GM12878 (cell line): ENCODE measurements around the gene IMPG2. TPM values are rescaled to one million over a fixed set of nuclear protein-coding genes. Genes with fewer than 3 reads are reported as not detected.

Source experiments
- ATAC-seq: fragments of 200-7000 bp; cut with Tn5 transposase; 3 replicates; pipeline ENCODE4 v1.9.1; 2020; ENCODE audit warnings: mild to moderate bottlenecking, moderate library complexity
- BruUV-seq: library from RNA; stranded (reverse); fragments of 400-500 nt; replicated peaks from 2 replicates; lab custom pipeline; 2021; lab: Mats Ljungman, UMichigan
- CTCF ChIA-PET: fragments of 300-600 bp; sonication (Branson Sonifier 250); formaldehyde crosslinking; extraction: SDS; loops from one replicate; lab custom pipeline; 2021; ENCODE audit warnings: inconsistent platforms; lab: Yijun Ruan, JAX
- POLR2A ChIA-PET: fragments of 350-600 bp; formaldehyde crosslinking; extraction: SDS; loops from one replicate; lab custom pipeline; 2021; ENCODE audit warnings: inconsistent platforms; lab: Charles Lee
- RAD21 ChIA-PET: fragments of 300-600 bp; sonication (Branson Sonifier 250); formaldehyde crosslinking; loops from one replicate; lab custom pipeline; 2023; ENCODE audit warnings: antibody characterized with exemption; ENCODE audit not compliant: unreplicated experiment; lab: Charles Lee
- SMC1A ChIA-PET: fragments of 300-600 bp; sonication (Branson Sonifier 250); formaldehyde crosslinking; loops from one replicate; lab custom pipeline; 2023; ENCODE audit not compliant: unreplicated experiment, uncharacterized antibody; lab: Charles Lee
- DNase-seq: peaks from one replicate; pipeline ENCODE4 v3.0.0-alpha.2; 2011; ENCODE audit warnings: low read depth, low spot score
- FAIRE-seq: peaks from 3 replicates; lab custom pipeline; 2011; peaks lifted over from hg19 to GRCh38; lab: Jason Lieb, UNC
- H2AFZ ChIP-seq: 2 replicates; pipeline ENCODE4 v1.6.0; 2011; ENCODE audit warnings: low read depth, low read length, control low read depth; ENCODE audit not compliant: control insufficient read depth
- H3K27ac ChIP-seq: 2 replicates; pipeline ENCODE4 v1.5.1; 2011; ENCODE audit warnings: control low read depth; ENCODE audit not compliant: control insufficient read depth, insufficient read depth
- H3K27me3 ChIP-seq, 2 experiments: replicated peaks in 1 of 2; 2 replicates each; pipeline versions ENCODE4 v1.6.0 to v1.6.1; 2011; ENCODE audit warnings: low read length in 1 of 2; ENCODE audit not compliant: control insufficient read depth in 2 of 2, insufficient read depth in 2 of 2
- H3K36me3 ChIP-seq, 2 experiments: 2 replicates each; pipeline ENCODE4 v1.5.1; 2011; ENCODE audit warnings: low read length in 1 of 2; ENCODE audit not compliant: control insufficient read depth in 2 of 2, insufficient read depth in 2 of 2
- H3K4me1 ChIP-seq: 2 replicates; pipeline ENCODE4 v1.6.1; 2011; ENCODE audit warnings: mild to moderate bottlenecking, low read length, moderate library complexity, mixed read lengths; ENCODE audit not compliant: control insufficient read depth, insufficient read depth
- H3K4me2 ChIP-seq: 2 replicates; pipeline ENCODE4 v1.6.0; 2011; ENCODE audit warnings: control low read depth; ENCODE audit not compliant: control insufficient read depth, insufficient read depth
- H3K4me3 ChIP-seq: fragments of 200-600 bp; sonication (generic); 2 replicates; pipeline ENCODE4 v1.5.1; 2016
- H3K79me2 ChIP-seq: 2 replicates; pipeline ENCODE4 v1.6.0; 2011; ENCODE audit warnings: low read length; ENCODE audit not compliant: control insufficient read depth, insufficient read depth
- H3K9ac ChIP-seq: 2 replicates; pipeline ENCODE4 v1.8.0; 2011; ENCODE audit warnings: low read length, control low read depth, mixed read lengths; ENCODE audit not compliant: control insufficient read depth, insufficient read depth
- H3K9me3 ChIP-seq: replicated peaks from 3 replicates; pipeline ENCODE4 v1.5.1; 2011; ENCODE audit warnings: mild to moderate bottlenecking, low read length; ENCODE audit not compliant: control insufficient read depth, insufficient read depth
- H4K20me1 ChIP-seq: 2 replicates; pipeline ENCODE4 v1.6.0; 2011; ENCODE audit not compliant: control insufficient read depth, insufficient read depth
- ATF3 ChIP-seq: IDR thresholded peaks from 2 replicates; pipeline ENCODE4 v1.6.1; 2011; ENCODE audit warnings: low read depth, mild to moderate bottlenecking, low read length, moderate library complexity, borderline replicate concordance; ENCODE audit errors: extremely low read depth
- BACH1 ChIP-seq: fragments of 450-650 bp; IDR thresholded peaks from 2 replicates; pipeline ENCODE4 v1.6.1; 2017; ENCODE audit warnings: mild to moderate bottlenecking, borderline replicate concordance
- CUX1 ChIP-seq: IDR thresholded peaks from 2 replicates; pipeline ENCODE4 v1.6.1; 2012; ENCODE audit warnings: improper control_type of control experiment, low read depth, low read length; ENCODE audit not compliant: insufficient replicate concordance
- E2F4 ChIP-seq: IDR thresholded peaks from 2 replicates; pipeline ENCODE4 v1.6.1; 2012; ENCODE audit warnings: low read depth, low read length, improper control_type of control experiment
- JUNB ChIP-seq: IDR thresholded peaks from 2 replicates; pipeline ENCODE4 v1.6.1; 2016; ENCODE audit warnings: antibody characterized with exemption, mild to moderate bottlenecking
- LARP7 ChIP-seq: fragments of 450-650 bp; IDR thresholded peaks from 2 replicates; pipeline ENCODE4 v1.6.1; 2017; ENCODE audit warnings: mild to moderate bottlenecking
- MTA2 ChIP-seq: fragments of 450-650 bp; IDR thresholded peaks from 2 replicates; pipeline ENCODE4 v1.6.1; 2016; ENCODE audit warnings: low read depth, mild to moderate bottlenecking, moderate library complexity
- NBN ChIP-seq: fragments of 450-650 bp; IDR thresholded peaks from 2 replicates; pipeline ENCODE4 v1.6.1; 2016
- NFYA ChIP-seq: IDR thresholded peaks from 2 replicates; pipeline ENCODE4 v1.6.1; 2011; ENCODE audit warnings: low read depth, mild to moderate bottlenecking, low read length, improper control_type of control experiment, borderline replicate concordance
- NRF1 ChIP-seq: conservative IDR thresholded peaks from 2 replicates; pipeline ENCODE4 v1.6.1; 2011; ENCODE audit warnings: mild to moderate bottlenecking, low read depth, low read length, improper control_type of control experiment
- RELB ChIP-seq: fragments of 450-650 bp; IDR thresholded peaks from 2 replicates; pipeline ENCODE4 v1.6.1; 2017; ENCODE audit warnings: low read depth, mild to moderate bottlenecking, moderate library complexity
- SIX5 ChIP-seq: IDR thresholded peaks from 2 replicates; pipeline ENCODE4 v1.6.1; 2011; ENCODE audit warnings: mild to moderate bottlenecking, low read depth, low read length, moderate library complexity; ENCODE audit not compliant: severe bottlenecking
- SMC3 ChIP-seq: IDR thresholded peaks from 2 replicates; pipeline ENCODE4 v1.6.1; 2011; ENCODE audit warnings: low read length, improper control_type of control experiment, borderline replicate concordance
- SP1 ChIP-seq: IDR thresholded peaks from one replicate; pipeline ENCODE4 v1.6.1; 2011; ENCODE audit warnings: low read depth, low read length
- STAT1 ChIP-seq: fragments of 450-650 bp; conservative IDR thresholded peaks from 2 replicates; pipeline ENCODE4 v1.6.1; 2014; ENCODE audit warnings: antibody characterized with exemption, mild to moderate bottlenecking
- TCF12 ChIP-seq: IDR thresholded peaks from 2 replicates; pipeline ENCODE4 v1.6.1; 2011; ENCODE audit warnings: low read depth, mild to moderate bottlenecking, low read length
- TCF3 ChIP-seq: IDR thresholded peaks from 2 replicates; pipeline ENCODE4 v1.6.1; 2012; ENCODE audit warnings: low read depth, mild to moderate bottlenecking, low read length, borderline replicate concordance; ENCODE audit not compliant: insufficient read depth
- in situ Hi-C: fragments of 300-500 bp; cut with MboI; formaldehyde crosslinking; loops from 9 replicates; pipeline ENCODE4 v1.14.3; 2018; ENCODE audit warnings: mixed read lengths
- intact Hi-C: fragments of 100-400 bp; cut with micrococcal nuclease; formaldehyde crosslinking; loops from one replicate; pipeline ENCODE4 v1.14.2; 2022; ENCODE audit not compliant: unreplicated experiment
- polyA plus RNA-seq, 11 experiments: library from polyadenylated mRNA; depleted of rRNA in 4 of 11; unstranded in 6 of 11; stranded (reverse) in 5 of 11; fragments of >200 nt; fragmentation: Nextera tagmentation in 4 of 11; fragmentation: Illumina TruSeq in 1 of 11; extraction: Ambion mirVana in 4 of 11; extraction: Trizol in 1 of 11; gene quantifications; 1 replicate in 1 of 11; 2 replicates in 10 of 11; pipeline versions ENCODE4 v1.2.1 to v1.2.3, GENCODE V29; 2011 to 2016; ENCODE audit warnings: inconsistent platforms in 2 of 11, missing spikeins in 2 of 11, low read depth in 1 of 11
- total RNA-seq, 4 experiments: library from RNA; depleted of rRNA in 3 of 4; stranded (reverse); fragments of >200 nt in 3 of 4; fragmentation: Illumina TruSeq in 1 of 4; extraction: Trizol in 1 of 4; gene quantifications; 2 replicates each; pipeline versions ENCODE4 v1.2.1 to v1.2.3, GENCODE V29; 2013 to 2021

The IMPG2 gene
- total and polyA plus RNA-seq, 10 of the 15 experiments (the other 5 are each of a cell fraction or from before 2014, with no cell fraction given): under 0.01 to 0.17 (median 0.10) TPM; not detected in 3

DNA sequence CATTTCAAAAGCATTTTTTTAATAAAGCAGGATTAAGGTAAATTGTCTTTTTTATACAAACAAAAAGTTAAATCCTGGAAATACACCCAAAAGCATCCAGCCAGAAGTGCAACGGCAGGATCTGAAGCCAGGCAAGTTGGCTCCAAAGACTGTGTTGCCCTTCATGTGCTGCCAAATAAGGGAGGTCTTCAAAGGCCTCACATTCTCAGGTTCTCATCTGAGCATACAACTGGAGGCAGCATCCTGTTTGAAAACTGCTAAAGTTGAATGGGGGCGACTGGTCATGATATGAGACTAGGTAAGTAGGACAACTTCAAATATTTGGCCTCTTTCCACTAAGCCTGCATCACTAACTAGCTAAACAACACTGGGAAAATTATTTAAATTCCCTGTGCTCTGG lies 52.2 kb downstream of the IMPG2 start (continued):
- TF ChIP-seq CUX1 (no peak), TCF3 (no peak), LARP7 (no peak), BACH1 (no peak), ATF3 (no peak), STAT1 (no peak)
- TF ChIP-seq, all 136 proteins: peak for 0

DNA sequence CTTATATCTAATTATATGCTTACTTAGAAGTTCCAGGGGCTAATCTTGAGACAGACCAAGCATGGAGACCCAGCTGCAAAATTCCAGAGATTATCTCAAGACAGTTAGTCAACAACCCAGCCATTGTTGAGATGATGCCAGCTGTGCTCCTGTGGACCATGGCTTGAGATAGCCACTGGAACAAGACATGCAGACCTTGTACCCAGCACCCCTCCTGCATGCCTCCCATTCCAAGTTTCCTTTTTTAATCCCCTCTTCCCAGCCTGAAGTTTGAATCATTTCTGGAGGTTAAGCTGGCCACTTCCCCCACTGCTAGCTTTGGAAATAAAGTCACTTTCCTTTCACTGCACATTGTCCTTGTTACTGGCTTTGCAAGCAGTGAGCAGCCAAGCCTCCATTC lies 53.8 kb downstream of the IMPG2 start:
- BruUV-seq: no TSS peak
- Histone ChIP-seq H3K4me3 (no peak overlapping the region), H3K27me3 (no peaks in the 10 kb centered on the region), H2AFZ (no peak overlapping the region), H4K20me1 (no peaks in the 10 kb centered on the region), H3K9ac (no peak overlapping the region), H3K9me3 (no peaks in the 10 kb centered on the region), H3K36me3 (no peaks in the 10 kb centered on the region), H3K4me1 (no peaks in the 10 kb centered on the region), H3K27ac (no peak overlapping the region), H3K79me2 (no peaks in the 10 kb centered on the region), H3K4me2 (no peak overlapping the region)
- RAD21 ChIA-PET: no interaction called here
- POLR2A ChIA-PET: no interaction called here
- no peak for FAIRE-seq
- ATAC-seq: no peak
- DNase-seq: no peak
- intact Hi-C loops (no loop called here), in situ Hi-C loops (no loop called here)
- CTCF ChIA-PET: no interaction called here
- SMC1A ChIA-PET: interaction anchor here (0.5 to 1.0 kb wide), 2 partner anchors 9 to 412 kb away, joined by 3 read pairs; no protein-coding TSS in a partner anchor
- TF ChIP-seq STAT1 (no peak), SIX5 (no peak), LARP7 (no peak), MTA2 (no peak), NBN (no peak), JUNB (no peak), RELB (no peak), NRF1 (no peak), SMC3 (no peak), TCF12 (no peak), E2F4 (no peak), SP1 (no peak), NFYA (no peak)
